HepG2 (cell line): ENCODE data around the gene ESYT3.

Experiments
- EZH2 ChIP-seq: conservative IDR thresholded peaks from 2 replicates; pipeline ENCODE4 v1.6.1; 2012; ENCODE audit warnings: mild to moderate bottlenecking, low read depth, low read length, moderate library complexity
- LCORL ChIP-seq, 2 experiments: fragments of 450-650 bp in 1 of 2; sonication (generic) in 1 of 2; formaldehyde crosslinking in 1 of 2; IDR thresholded peaks; 2 replicates each; pipeline versions ENCODE4 v1.5.0 to v1.6.1; 2017 to 2020; ENCODE audit warnings: antibody characterized with exemption in 1 of 2, missing genetic modification reagents in 1 of 2
- MXI1 ChIP-seq: IDR thresholded peaks from 3 replicates; pipeline ENCODE4 v1.6.1; 2012; ENCODE audit warnings: low read depth, low read length, inconsistent platforms, borderline replicate concordance
- NBN ChIP-seq: fragments of 450-650 bp; conservative IDR thresholded peaks from 2 replicates; pipeline ENCODE4 v1.6.1; 2017
- ZNF12 ChIP-seq: sonication (generic); formaldehyde crosslinking; IDR thresholded peaks from 2 replicates; pipeline ENCODE4 v1.5.0; 2020; ENCODE audit warnings: missing genetic modification reagents
- TF ChIP-seq, protein P1 (sequence below): sonication (generic); formaldehyde crosslinking; IDR thresholded peaks from 2 replicates; pipeline ENCODE4 v1.9.0; 2022; ENCODE audit warnings: missing genetic modification reagents, mild to moderate bottlenecking, borderline replicate concordance
- TF ChIP-seq, protein P2 (sequence below): sonication (generic); formaldehyde crosslinking; IDR thresholded peaks from 2 replicates; pipeline ENCODE4 v1.5.0; 2020; ENCODE audit warnings: mild to moderate bottlenecking, missing genetic modification reagents, moderate library complexity

DNA sequence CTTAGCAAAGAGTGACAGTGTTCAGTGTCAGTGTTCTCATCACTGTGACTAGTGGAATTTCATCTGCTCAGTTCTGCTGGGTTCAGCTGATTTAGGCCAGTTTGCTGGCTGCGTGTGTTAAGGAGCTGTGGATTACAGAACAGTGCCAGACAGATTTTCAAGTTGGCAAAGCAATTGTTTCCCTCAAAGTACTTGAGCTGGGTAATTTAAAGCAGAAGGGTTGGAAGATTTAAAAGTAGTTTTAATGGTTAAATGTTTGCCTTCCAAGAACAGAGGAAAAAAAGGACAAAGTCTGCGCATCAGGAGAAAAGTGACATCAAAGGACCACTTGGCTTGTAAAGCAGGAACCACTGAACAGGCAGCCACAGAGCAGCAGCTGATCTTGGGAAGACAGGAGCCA is 8.7 kb downstream of the ESYT3 start:
- TF ChIP-seq LCORL (IDR thresholded peaks at IDR 0.05) = no peak
- TF ChIP-seq LCORL (CRISPR knock-in tag; IDR thresholded peaks at IDR 0.05) = no peak
- TF ChIP-seq ZNF12 = no peak
- TF ChIP-seq, protein P1, sequence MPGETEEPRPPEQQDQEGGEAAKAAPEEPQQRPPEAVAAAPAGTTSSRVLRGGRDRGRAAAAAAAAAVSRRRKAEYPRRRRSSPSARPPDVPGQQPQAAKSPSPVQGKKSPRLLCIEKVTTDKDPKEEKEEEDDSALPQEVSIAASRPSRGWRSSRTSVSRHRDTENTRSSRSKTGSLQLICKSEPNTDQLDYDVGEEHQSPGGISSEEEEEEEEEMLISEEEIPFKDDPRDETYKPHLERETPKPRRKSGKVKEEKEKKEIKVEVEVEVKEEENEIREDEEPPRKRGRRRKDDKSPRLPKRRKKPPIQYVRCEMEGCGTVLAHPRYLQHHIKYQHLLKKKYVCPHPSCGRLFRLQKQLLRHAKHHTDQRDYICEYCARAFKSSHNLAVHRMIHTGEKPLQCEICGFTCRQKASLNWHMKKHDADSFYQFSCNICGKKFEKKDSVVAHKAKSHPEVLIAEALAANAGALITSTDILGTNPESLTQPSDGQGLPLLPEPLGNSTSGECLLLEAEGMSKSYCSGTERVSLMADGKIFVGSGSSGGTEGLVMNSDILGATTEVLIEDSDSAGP (CRISPR knock-in tag) = no peak
- no peak for TF ChIP-seq NBN
- TF ChIP-seq EZH2 = no peak
- TF ChIP-seq, protein P2, sequence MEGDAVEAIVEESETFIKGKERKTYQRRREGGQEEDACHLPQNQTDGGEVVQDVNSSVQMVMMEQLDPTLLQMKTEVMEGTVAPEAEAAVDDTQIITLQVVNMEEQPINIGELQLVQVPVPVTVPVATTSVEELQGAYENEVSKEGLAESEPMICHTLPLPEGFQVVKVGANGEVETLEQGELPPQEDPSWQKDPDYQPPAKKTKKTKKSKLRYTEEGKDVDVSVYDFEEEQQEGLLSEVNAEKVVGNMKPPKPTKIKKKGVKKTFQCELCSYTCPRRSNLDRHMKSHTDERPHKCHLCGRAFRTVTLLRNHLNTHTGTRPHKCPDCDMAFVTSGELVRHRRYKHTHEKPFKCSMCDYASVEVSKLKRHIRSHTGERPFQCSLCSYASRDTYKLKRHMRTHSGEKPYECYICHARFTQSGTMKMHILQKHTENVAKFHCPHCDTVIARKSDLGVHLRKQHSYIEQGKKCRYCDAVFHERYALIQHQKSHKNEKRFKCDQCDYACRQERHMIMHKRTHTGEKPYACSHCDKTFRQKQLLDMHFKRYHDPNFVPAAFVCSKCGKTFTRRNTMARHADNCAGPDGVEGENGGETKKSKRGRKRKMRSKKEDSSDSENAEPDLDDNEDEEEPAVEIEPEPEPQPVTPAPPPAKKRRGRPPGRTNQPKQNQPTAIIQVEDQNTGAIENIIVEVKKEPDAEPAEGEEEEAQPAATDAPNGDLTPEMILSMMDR (CRISPR knock-in tag) = no peak
- no peak for TF ChIP-seq MXI1
